Measurements from ENCODE around the gene CACNA1C.

- no peak for TF ChIP-seq CTCF (conservative IDR thresholded peaks at IDR 0.05 in 1 of 2, IDR thresholded peaks at IDR 0.05 in 1 of 2; ENCODE audit: low read depth in 1 of 2, low read length in 2 of 2)
- no peak for TF ChIP-seq EZH2 (IDR thresholded peaks at IDR 0.05; ENCODE audit: low read length, missing control alignments)
Measured at GRCh38 chr12:2214411-2214810, 161.6 kb downstream of the CACNA1C start.
